ENCODE measurements around the gene SCP2.

Gene SCP2

GRCh38 chr1:53049574-53049967 is 122.5 kb downstream of the SCP2 start (continued):
- no peak for TF ChIP-seq PATZ1 (tag by site-specific recombination; IDR thresholded peaks at IDR 0.05)
- no peak for TF ChIP-seq AEBP2 (tag by site-specific recombination; IDR thresholded peaks at IDR 0.05; ENCODE audit: borderline replicate concordance)

- H3K4me1 ChIP-seq (ENCODE audit: control insufficient read depth, insufficient read depth, low read length) = peaks cover 12% of the 10 kb centered on the region
- peaks cover 0 to 12% of the 10 kb centered on the region in 2 experiments; a peak in 1 of 3 replicates for H3K36me3 ChIP-seq (ENCODE audit: control insufficient read depth in 2 of 2, insufficient read depth in 1 of 2, low read length in 2 of 2)
- H3K4me3 ChIP-seq (ENCODE audit: low read depth, low read length) = no peak overlapping the region
- no peaks in the 10 kb centered on the region for H3K9me3 ChIP-seq (ENCODE audit: control insufficient read depth, insufficient read depth, low read depth, low read length)
- ChIA-PET POLR2A (interaction anchor here (0.6 kb wide), 1 partner anchor 149 kb away, joined by 3 read pairs; no protein-coding TSS in a partner anchor), CTCF (no interaction called here)
- TF ChIP-seq ATF2 (tag by site-specific recombination; IDR thresholded peaks at IDR 0.05; ENCODE audit: low read depth) (no peak), ZSCAN18 (tag by site-specific recombination; IDR thresholded peaks at IDR 0.05) (no peak), ZNF16 (tag by site-specific recombination; IDR thresholded peaks at IDR 0.05; ENCODE audit: low read depth) (no peak), ZNF704 (tag by site-specific recombination; IDR thresholded peaks at IDR 0.05) (no peak), ZBTB8A (tag by site-specific recombination; IDR thresholded peaks at IDR 0.05) (no peak), KLF10 (tag by site-specific recombination; IDR thresholded peaks at IDR 0.05) (no peak), MYNN (tag by site-specific recombination; IDR thresholded peaks at IDR 0.05; ENCODE audit: borderline replicate concordance) (no peak), ZNF362 (tag by site-specific recombination; IDR thresholded peaks at IDR 0.05) (no peak), ZNF843 (tag by site-specific recombination; IDR thresholded peaks at IDR 0.05) (no peak), YY2 (tag by site-specific recombination; IDR thresholded peaks at IDR 0.05) (no peak), ZFP69B (tag by site-specific recombination; IDR thresholded peaks at IDR 0.05) (no peak), ZNF433 (tag by site-specific recombination; IDR thresholded peaks at IDR 0.05; ENCODE audit: low read depth) (no peak), BCL11A (tag by site-specific recombination; IDR thresholded peaks at IDR 0.05; ENCODE audit: low read depth) (no peak), GLI4 (tag by site-specific recombination; IDR thresholded peaks at IDR 0.05) (no peak), ZBTB20 (tag by site-specific recombination; IDR thresholded peaks at IDR 0.05) (no peak), PRDM6 (tag by site-specific recombination; IDR thresholded peaks at IDR 0.05) (no peak), ZNF747 (tag by site-specific recombination; IDR thresholded peaks at IDR 0.05) (no peak)
- H3K27ac ChIP-seq (ENCODE audit: extremely low read depth, low read depth, low read length) = no peak overlapping the region
Measured at GRCh38 chr1:53050310-53050709, 123.2 kb downstream of the SCP2 start.
